ENCODE results near the gene AGR2.
"Not testable (repeated sequence)": the region's sequence is repeated elsewhere in the genome, so short reads cannot be mapped to it uniquely, and the experiment has no call there.

The AGR2 gene

DNA sequence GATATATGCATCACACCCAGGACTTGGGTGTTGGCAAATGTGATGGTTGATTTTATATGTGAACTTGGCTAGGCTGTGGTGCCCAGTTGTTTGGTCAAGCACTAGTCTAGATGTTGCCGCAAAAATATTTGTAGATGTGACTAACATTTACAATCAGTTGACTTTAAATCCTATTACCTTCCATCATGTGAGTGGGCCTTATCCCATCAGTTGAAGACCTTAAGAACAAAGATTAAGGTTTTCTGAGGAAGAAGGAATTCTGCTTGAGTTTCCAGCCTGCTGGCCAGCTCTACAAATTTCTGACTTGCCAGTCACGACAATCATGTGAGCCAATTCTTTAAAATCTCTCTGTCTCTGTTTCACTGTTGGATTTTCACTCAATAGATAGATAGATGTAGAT lies 30.9 kb downstream of the AGR2 start:
- no peak for DNase-seq (ENCODE audit: low read depth)

DNA sequence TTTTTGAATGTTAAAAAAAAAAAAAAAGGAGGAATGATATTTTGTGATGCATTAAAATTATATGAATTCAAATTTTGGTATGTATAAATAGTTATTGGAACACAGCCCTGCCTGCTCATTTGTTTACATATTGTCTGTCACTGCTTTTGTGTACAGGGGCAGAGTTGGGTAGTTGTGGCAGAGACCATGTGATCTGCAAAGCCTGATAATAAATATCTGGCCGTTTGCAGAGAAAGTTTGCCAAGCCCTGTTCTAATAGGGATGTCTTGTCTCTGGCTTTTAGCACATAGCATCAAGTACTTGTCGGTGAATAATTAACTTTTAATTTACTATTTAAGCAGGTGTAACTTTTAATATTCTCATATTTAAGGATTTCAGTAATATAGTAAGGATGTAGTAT lies 31.5 kb downstream of the AGR2 start:
- DNase-seq (ENCODE audit: low read depth): no peak

DNA sequence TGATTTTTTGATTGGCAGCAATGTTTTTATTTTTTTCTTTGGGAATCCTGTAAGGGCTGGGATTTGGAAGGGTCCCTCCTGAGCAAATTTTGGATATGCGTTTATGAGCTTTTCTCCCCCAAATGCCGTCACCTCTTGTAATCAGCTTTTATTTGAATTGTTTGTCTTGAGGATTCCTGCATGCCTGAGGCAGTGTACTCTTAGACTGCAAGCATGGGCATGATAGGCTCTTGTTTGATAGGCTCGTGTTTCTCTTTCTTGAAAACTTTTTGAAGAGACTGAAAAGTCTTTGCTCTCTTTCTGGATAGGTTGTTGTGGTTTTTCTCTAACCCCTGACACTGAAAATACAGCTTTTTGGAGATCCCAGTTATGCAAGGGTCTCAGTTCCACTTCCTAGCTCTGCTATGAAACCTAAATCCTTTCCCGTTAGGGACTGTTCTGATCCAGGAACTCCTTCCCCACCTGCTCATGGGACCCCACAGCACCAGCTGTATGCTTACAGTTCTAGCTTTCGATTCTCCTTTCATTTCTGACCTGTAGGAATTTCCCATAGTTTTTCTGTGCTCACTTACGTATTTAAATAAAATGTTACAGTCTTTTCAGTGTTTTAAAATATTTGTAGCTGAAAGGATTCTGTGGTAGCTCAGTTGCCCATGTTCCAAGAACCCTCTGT lies 34.0 kb downstream of the AGR2 start:
- DNase-seq (ENCODE audit: low read depth): no peak

DNA sequence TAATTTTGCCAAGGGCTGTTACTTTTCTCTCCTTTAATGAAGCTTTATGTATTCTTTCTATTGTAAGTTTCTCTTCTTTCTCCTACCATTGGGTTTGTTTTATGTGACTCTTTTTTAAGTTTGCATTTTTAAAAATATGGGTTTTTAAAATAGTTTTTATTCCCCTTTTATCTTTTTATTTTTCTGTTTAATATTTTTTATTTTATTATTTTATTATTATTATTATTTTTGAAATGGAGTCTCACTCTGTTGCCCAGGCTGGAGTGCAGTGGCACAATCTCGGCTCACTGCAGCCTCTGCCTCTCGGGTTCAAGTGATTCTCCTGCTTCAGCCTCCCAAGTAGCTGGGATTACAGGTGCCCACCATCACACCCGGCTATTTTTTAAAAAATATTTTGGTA lies 34.8 kb downstream of the AGR2 start:
- DNase-seq (ENCODE audit: low read depth): not testable (repeated sequence)

DNA sequence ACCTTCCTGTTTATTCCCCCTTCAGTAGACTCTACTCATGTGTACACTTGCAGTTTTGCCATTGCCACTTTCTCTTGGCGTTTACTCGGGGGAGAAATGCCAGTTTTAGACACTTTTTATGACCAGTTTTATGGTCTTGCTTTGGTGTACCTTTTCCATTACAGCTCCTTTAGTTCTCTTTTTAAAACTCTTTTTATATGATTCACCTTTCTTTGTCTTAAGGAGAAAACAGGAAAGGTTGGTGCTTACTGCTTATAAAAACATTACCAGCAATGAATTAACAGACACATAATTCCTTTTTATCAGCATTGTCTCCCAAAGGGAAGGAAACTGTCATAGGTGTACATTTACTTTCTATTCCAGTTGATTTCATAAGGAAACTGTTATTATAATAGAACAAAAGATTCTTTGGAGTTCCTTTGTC lies 39.4 kb downstream of the AGR2 start:
- no peak for DNase-seq (ENCODE audit: low read depth)

DNA sequence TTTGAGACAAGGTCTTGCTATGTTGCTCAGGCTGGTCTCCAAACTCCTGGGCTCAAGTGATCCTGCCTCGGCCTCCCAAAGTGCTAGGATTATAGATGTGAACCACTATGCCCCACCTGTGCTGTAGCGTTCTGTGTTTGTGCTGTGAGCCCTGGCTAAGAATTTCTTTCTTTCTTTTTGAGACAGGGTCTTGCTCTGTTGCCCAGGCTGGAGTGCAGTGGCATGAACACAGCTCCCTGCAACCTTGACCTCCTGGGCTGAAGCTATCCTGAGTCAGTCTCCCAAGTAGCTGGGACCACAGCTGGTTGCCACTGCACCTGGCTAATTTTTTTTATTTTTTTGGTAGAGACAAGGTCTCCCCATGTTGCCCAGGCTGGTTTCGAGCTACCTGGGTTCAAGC lies 39.9 kb downstream of the AGR2 start:
- DNase-seq (ENCODE audit: low read depth): no peak

DNA sequence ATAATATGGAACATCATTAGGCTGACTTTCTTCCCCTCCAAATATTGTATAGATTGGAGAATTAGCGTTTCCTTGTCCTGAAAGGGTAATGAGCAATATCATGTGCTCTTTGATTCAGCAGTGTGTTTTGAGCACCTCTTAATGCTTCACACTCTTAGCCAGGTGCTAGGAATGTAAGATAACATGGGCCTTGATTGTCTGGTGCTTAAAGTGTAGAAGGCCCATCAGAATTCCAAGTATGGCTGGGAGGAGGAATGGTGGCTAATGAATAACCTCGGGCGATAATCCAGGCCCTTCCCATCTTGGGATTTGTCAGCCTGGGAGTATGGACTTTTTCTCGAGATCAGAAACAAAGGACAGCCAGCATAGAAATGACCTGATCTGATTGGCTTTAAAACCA lies 42.6 kb downstream of the AGR2 start:
- DNase-seq (ENCODE audit: low read depth): no peak

DNA sequence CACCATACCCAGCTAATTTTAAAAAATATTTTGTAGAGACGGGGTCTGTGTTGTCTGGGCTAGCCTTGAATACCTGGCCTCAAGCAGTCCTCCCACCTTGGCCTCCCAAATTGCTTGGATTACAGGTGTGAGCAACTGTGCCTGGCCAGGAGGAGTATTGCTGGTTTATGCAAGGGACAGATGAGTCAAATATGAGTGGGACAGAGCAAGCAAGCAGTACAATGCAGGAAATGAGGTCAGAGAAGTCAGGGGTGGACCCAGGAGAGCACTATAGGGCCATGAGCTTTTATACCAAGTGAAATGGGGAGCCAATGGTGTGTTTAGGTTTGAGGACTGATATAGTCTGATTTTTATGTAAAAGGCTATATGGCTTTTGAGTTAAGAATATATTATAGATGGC lies 45.0 kb downstream of the AGR2 start:
- DNase-seq (ENCODE audit: low read depth): no peak

DNA sequence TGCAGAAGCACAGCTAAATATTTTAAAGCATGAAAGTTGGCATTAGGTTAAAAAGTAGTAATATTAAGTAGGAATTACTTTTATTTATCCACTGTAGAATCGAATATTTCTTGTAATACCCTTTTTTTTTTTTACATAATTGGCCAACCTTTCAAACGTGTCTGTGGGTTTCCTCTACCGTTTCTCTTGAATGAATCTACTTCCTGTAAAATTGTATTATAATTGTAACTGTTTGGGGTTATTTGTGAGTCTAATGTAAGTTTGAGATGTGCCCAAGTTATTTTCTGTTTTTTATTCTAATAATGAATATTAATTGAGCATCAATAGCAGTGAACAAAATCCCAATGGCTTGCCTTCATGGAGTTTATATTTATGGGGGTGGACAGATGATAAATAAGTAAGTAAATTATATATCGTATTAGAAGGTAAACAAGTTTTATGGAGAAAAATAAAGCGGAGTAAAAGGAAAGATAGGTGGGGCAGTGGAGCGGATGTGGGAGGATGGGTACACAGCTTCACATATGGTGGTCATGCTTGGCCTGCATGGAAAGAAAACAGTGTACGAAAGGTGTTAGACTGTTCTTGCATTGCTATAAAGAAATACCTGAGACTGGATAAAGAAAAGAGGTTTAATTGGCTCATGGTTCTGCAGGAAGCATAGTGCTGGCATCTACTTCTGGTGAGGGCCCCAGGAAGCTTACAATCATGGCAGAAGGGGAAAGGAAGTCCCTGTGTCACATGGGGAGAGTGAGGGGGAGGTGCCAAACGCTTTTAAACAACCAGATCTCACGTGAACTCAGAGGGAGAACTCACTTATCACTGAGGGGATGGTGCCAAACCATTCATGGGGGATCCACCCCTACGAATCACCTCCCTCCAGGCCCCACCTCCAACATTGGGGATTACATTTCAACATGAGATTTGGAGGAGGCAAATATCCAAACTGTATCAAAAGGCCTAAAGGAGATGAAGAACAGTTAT lies 45.9 kb downstream of the AGR2 start:
- no peak for DNase-seq (ENCODE audit: low read depth)

DNA sequence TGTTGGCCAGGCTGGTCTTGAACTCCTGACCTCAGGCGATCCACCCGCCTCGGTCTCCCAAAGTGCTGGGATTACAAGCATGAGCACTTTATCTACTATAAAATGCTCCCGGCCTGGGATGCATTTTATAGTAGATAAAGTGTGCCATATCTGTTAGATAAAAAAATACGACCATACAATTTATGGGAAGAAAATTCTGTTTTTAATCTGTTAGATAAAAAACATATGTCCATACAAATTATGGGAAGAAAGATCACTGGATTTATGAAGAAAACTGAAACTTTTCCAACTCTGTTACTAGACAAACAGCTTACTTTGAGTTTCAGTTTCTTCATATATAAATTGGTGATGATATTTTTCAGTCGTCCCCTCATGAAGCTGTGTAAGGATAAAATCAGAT lies 46.8 kb downstream of the AGR2 start:
- no peak for DNase-seq (ENCODE audit: low read depth)

DNA sequence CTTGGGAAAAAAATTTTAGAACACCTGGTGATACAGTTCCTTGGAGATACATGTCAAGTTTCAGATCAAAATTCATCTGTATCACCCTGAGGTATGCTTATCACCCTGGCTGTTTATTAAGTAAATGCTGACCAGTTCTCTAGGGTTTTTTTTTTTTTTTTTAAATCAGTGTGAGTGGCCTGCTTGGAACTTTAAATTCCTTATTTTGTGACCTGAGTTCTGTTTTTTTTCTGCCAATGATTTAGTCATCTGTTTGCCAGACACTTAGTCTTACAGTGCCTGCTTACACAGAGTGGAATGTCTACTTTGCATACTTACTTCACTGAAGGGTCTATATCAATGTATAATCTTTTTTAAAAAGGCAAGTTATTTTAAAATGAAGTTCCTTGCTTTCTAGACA lies 49.4 kb downstream of the AGR2 start:
- no peak for DNase-seq (ENCODE audit: low read depth)

DNA sequence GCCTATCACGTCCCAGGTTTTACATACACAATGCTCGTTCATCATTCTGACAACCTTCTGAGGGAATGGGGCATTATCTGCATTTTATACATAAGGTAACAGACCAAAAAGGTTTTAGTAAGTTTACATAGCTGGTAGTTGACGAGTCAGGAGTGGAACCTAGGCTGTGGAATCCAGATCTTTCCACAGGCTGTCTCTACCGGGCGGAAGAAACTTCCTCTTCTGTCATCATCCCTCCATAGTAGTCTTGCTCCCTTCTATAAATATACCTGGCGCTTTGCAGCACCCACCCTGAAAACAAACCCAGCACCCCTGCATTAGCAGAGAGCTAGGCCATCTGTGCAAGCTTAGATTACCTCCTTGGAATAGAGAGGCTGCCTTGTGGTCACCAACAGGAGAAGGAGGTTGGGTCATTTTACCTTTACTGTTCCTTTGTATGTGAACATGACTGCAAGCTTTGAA lies 49.9 kb downstream of the AGR2 start:
- DNase-seq (ENCODE audit: low read depth): no peak

DNA sequence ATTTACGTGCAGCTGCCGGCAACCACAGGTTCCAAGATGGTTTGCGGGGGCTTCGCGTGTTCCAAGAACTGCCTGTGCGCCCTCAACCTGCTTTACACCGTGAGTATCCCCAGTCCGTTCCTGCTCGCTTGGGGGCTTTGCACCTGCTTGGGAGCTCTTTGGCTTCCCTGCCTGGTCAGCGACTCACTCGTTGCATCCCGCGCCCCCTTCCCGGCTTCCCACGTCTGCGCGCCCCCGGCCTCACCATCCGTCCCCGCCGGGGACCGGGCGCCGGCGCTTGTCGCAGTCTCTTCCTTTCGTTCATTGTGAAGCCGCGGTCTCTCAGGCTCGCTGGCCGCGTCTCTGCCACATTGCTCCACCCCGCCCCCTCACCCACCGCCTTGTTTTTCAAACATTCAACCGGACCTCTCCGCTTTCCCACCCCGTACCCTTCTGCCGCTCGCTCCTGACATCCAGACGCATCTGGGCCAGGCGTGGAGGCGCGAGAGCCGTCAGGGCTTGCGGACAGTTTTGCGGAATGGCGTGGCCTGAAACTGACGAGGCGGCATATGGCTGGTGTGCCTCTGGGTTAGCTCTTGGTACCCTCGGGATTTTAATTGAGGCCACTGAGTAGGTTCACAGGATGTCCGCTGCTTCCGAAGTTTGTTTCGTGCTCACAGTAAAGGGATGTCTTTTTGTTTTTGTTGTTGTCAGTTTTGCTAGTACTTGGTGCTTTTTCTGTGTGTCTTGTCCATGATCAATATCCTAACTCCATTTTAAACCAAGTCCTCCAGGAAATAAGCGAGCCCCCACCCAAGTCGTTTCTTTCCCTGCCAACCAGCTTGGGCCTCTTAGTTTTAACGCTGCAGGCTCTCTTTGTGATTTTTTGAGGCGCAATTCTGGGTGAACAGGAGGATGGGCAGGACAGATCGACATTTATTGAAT lies 50.6 kb downstream of the AGR2 start:
- no peak for DNase-seq (ENCODE audit: low read depth)

DNA sequence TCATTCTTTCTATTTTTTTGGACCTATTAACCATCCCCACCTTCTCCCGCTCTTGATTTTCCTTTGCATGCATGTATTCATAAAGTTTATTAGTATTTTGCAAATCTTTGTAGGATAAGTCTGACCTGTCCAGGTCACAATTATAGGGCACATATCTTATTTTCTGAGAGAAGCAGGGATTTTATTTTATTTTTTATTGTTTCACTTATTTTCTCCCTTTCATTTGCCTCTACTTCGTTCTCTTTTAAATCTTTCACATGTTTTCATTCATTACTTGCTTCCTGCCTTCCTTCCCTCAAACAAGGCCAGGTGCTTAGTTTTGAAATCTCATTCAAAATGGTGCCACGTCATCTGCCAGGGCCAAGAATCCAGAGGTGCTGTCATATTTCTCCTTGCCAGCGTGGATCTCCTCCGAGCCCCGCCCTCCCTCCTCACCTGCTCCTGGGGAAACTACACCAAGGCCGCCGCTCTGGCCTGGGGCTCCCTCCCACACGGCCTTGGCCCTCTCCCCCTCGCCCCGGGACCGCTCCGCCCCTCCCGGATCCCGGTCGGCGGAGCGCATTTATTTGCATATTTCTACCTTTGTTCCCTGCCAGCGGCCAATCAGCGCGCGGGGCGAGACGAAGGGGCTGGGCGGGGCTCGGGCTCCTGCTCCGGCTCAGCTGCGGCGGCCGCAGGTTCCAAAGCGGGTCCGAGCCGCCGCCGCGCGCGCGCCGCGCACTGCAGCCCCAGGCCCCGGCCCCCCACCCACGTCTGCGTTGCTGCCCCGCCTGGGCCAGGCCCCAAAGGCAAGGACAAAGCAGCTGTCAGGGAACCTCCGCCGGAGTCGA lies 51.5 kb downstream of the AGR2 start, which contains the start of gene TSPAN13:
TSPAN13 (plus strand) TSS at position 654 of the 830 bp plus-strand sequence. CDS start 213 bp downstream, outside the sequence.
- DNase-seq (ENCODE audit: low read depth): peak; percentile 23

DNA sequence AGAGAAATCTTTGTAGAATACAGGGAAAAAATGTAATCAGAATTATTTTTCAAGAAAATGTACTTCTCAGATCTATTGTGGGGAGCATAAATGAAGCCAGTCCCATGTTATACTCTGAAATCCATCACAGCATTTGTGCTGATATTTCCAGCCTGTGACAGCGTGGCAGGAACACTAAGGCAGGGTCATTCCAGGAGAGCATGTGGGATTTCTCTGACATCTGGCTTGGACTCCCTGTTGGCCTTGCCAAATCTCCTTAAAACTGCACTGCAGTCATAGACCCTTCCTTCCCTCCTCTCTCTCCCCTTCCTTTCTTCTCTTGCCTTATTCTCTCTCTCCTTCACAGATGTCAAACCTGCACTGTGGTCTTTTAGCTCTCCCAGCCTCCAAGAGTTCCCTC lies 57.7 kb downstream of the AGR2 start:
- DNase-seq (ENCODE audit: low read depth): no peak

DNA sequence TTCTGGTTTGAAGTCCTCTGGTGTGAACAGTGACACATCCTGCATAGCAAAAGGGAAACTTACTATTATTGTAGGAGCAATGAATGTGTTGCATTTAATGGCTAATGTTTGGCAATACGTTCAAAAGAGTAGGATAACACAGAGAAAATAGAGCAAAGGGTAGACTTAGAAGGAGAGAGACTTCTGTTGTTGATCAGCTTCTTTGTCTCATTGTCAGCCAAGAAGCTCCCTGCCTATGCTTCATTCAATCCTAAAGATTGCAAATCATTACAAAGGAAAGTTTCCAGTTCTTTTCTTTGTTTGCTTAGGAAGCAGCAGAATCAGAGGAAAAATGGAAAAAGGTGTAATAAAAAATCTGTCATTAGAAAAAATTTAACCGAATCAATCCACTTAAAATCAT lies 59.2 kb downstream of the AGR2 start:
- no peak for DNase-seq (ENCODE audit: low read depth)

DNA sequence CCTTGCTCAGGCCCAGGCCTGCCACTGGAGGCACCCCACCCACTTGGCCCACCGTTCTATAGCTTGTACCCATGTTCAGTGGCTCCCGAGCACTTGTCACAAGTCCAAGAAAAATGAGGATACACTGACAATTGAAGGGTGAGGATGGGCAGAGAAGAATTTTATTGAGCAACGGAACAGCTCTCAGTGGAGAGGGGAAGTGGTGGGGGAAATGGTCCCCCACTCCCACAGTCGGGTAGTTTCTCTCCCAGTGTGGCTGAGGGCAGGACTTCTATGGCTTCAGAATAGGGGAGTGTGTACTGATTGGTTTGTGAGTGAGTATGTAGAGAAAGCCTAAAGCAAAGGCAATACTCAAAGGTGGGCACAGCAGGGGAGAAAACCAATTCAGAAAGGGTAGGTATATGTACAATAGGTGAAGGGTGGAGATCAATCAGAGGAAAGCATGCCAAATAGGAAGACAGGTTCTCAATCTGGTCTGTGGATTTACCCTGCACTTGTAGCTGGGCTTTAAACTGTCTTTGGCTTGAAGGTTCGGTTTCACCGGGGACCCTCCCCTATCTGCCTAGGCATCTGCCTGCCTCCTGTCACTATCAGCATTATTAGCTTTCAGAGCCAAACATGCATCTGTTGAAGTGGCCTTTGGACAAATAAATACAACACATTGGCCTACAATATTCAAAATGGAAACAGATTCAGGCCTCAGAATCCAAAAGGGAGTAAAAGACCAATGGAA lies 60.1 kb downstream of the AGR2 start:
- DNase-seq (ENCODE audit: low read depth): no peak

DNA sequence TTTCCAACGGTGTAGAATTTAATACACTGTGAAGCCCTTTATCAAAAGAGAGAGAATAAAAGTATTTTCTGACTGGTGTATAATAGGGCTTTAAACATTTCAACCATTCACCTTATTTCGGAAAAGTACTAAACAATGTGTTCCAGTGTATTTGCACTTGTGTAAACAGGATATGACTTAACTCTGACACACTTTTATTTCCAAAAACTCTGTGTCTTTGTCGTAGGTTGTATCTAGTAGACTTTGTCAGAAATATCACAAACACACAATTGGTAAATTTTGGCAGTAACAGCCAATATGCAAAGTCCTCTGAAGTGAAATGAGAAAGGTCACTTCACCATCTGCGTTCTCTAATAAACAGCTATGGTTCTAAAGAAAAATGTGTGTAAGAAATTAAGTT lies 61.6 kb downstream of the AGR2 start:
- DNase-seq (ENCODE audit: low read depth): no peak

DNA sequence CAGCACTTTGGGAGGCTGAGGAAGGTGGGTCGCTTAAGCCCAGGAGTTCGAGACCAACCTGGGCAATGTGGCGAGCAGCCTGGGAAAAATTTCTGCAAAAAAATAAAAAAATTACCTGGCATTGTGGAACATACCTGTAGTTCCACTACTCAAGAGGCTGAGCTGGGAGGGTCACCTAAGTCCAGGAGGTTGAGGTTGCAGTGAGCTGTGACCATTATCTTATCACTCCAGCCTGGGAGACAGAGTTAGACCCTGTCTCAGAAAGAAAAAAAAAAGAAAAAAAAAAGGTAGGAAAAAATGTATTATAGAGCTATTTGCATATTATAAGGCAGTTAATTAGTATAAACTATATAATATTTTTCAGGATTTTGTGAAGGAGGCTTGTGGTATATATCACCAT lies 62.3 kb downstream of the AGR2 start:
- no peak for DNase-seq (ENCODE audit: low read depth)
